GM12875 (cell line): ENCODE data around the gene GCK.

Experiments
- H3K4me3 ChIP-seq: one replicate; pipeline ENCODE4 v1.5.1; 2011; ENCODE audit warnings: low read depth, low read length, control low read depth
- TF ChIP-seq, protein P1 (sequence below): IDR thresholded peaks from 2 replicates; pipeline ENCODE4 v1.5.1; 2011; ENCODE audit warnings: low read depth, mild to moderate bottlenecking, control low read depth, inconsistent platforms, low read length, moderate library complexity, borderline replicate concordance; ENCODE audit not compliant: insufficient read depth

Gene GCK

GRCh38 chr7:44222074-44222473 is 32.8 kb upstream of the GCK start:
- no peak overlapping the region for H3K4me3 ChIP-seq
- TF ChIP-seq, protein P1, sequence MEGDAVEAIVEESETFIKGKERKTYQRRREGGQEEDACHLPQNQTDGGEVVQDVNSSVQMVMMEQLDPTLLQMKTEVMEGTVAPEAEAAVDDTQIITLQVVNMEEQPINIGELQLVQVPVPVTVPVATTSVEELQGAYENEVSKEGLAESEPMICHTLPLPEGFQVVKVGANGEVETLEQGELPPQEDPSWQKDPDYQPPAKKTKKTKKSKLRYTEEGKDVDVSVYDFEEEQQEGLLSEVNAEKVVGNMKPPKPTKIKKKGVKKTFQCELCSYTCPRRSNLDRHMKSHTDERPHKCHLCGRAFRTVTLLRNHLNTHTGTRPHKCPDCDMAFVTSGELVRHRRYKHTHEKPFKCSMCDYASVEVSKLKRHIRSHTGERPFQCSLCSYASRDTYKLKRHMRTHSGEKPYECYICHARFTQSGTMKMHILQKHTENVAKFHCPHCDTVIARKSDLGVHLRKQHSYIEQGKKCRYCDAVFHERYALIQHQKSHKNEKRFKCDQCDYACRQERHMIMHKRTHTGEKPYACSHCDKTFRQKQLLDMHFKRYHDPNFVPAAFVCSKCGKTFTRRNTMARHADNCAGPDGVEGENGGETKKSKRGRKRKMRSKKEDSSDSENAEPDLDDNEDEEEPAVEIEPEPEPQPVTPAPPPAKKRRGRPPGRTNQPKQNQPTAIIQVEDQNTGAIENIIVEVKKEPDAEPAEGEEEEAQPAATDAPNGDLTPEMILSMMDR: no peak

DNA sequence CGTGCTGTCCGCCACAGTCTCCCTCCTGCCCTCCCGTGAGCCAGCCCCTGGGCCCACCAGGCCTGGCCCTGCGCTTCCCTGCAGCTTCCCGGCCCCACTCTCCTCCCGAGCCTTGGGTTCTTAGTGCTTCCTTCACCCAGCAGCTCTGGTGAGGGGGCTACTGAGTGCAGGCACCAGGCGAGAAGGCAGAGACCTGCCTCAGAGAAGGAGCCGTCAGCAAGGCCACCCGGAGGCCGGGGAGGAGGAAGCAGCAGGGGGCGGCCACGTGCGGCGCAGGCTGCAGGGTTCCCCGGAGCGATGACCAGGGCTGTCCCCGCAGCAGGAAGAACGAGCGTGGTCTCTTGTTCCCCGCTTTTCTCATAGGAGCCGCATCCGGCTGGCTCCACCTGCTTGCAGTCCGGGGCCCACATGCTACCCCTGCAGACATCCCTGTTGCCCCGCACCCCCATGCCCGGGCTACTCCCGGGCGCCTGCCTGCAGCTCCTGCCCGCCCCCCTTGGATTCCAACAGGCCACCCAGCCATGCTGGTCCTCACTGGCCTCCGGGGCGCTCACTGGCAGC is 32.1 kb upstream of the GCK start:
- TF ChIP-seq, protein P1: no peak
- no peak overlapping the region for H3K4me3 ChIP-seq

DNA sequence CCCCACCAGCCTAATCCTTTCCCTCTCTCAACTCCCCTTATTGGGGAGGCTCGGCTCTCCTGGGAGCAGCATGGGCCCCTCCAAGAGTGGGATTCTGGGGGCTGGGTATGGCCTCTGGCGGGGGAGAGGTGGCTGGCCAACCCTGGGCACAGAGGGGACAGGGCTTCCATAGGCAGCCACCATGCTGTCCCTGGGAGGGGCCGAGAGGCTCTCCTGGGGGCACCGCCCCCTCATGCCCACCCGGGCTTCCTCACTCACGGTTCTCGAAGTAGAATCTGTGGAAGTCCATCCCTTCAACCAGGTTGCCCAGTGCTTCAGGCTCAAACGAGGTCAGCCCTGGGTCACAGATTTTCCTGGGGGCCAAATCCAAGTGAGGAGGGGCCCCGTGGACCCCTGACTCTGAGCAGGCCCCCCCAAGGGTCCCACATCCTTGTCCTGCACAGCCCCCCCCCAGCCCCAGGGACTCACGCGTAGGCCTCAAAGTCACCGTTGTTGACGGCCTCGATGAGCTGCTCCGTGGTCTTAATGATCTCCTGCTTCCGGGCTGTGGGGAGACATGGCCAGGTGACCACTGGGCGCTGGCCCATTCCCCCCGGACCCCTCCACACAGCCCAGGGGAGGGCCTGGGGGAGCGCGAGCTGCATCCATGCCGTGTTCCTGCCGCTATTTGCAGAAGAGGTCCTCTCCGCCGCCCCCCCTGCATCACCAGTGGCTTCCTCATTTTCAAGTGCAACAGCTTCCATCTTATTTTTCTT is 31.3 kb upstream of the GCK start:
- TF ChIP-seq, protein P1: no peak
- no peak overlapping the region for H3K4me3 ChIP-seq

DNA sequence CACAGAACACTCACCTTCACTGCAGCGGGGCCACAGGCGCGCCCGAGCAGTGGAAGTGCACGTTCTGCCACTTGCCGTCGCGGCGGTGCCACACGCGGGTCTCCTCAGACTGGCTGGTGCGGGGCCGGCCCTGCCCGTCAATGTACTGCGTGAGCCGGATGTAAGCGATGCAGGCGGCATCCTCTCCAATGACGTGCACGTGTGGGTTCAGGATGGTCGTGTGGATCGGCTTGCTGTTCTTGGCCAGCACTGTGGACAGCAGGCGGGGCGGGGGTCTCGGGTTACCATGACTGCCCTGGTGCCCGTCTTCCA is 30.8 kb upstream of the GCK start:
- no peak overlapping the region for H3K4me3 ChIP-seq
- TF ChIP-seq, protein P1: no peak

GRCh38 chr7:44219371-44220045 is 30.3 kb upstream of the GCK start:
- TF ChIP-seq, protein P1: no peak
- no peak overlapping the region for H3K4me3 ChIP-seq

- H3K4me3 ChIP-seq: no peak overlapping the region
These were observed 29.4 kb upstream of the GCK start for GRCh38 chr7:44218418-44219201.

More at GRCh38 chr7:44218418-44219201, 29.4 kb upstream of the GCK start:
- TF ChIP-seq, protein P1: no peak
